Endothelial cell of umbilical vein (primary cell): ENCODE measurements around the gene CYP17A1. TPM values are rescaled to one million over a fixed set of nuclear protein-coding genes. Genes with fewer than 3 reads are reported as not detected.
"Not testable (repeated sequence)": the region's sequence is repeated elsewhere in the genome, so short reads cannot be mapped to it uniquely, and the experiment has no call there.

Experiments
- BruUV-seq: library from RNA; stranded (reverse); fragments of 400-500 nt; replicated peaks from 2 replicates; lab custom pipeline; 2021; lab: Mats Ljungman, UMichigan
- CTCF ChIA-PET: fragments of 300-600, 350-600 bp; sonication (Branson Sonifier 250); formaldehyde crosslinking; loops from one replicate; lab custom pipeline; 2021; ENCODE audit warnings: antibody characterized with exemption, inconsistent platforms; lab: Charles Lee
- POLR2A ChIA-PET: fragments of 300-600, 350-600 bp; sonication (Branson Sonifier 250); formaldehyde crosslinking; loops from one replicate; lab custom pipeline; 2021; ENCODE audit warnings: antibody characterized with exemption, inconsistent platforms; lab: Charles Lee
- DNase-seq: peaks from one replicate; pipeline ENCODE4 v3.0.0-alpha.2; 2011; ENCODE audit warnings: low read depth, low spot score
- FAIRE-seq: peaks from 2 replicates; lab custom pipeline; 2011; peaks lifted over from hg19 to GRCh38; lab: Jason Lieb, UNC
- H2AFZ ChIP-seq: 2 replicates; pipeline ENCODE4 v1.6.0; 2012; ENCODE audit warnings: low read depth, low read length, control low read depth, inconsistent platforms
- H3K27ac ChIP-seq: 2 replicates; pipeline ENCODE4 v1.5.1; 2011; ENCODE audit warnings: low read depth, mild to moderate bottlenecking, control low read depth, low read length, moderate library complexity; ENCODE audit not compliant: insufficient read depth
- H3K27me3 ChIP-seq, 2 experiments: 2 replicates each; pipeline versions ENCODE4 v1.6.0 to v1.6.1; 2011; ENCODE audit warnings: low read length in 2 of 2, mixed read lengths in 1 of 2; ENCODE audit not compliant: control insufficient read depth in 2 of 2, insufficient read depth in 2 of 2
- H3K36me3 ChIP-seq, 2 experiments: 2 replicates in 1 of 2; 3 replicates in 1 of 2; pipeline ENCODE4 v1.5.1; 2011; ENCODE audit warnings: low read length in 2 of 2, mild to moderate bottlenecking in 1 of 2, moderate library complexity in 1 of 2; ENCODE audit not compliant: control insufficient read depth in 2 of 2, insufficient read depth in 2 of 2; ENCODE audit errors: extremely low read depth in 1 of 2
- H3K4me1 ChIP-seq: 3 replicates; pipeline ENCODE4 v1.5.1; 2011; ENCODE audit warnings: mild to moderate bottlenecking, low read length; ENCODE audit not compliant: control insufficient read depth, insufficient read depth; ENCODE audit errors: extremely low read depth
- H3K4me2 ChIP-seq: 2 replicates; pipeline ENCODE4 v1.6.1; 2011; ENCODE audit warnings: low read length, control low read depth, mixed read lengths; ENCODE audit not compliant: insufficient read depth
- H3K4me3 ChIP-seq, 3 experiments: fragments of 200-600 bp in 1 of 3; sonication (generic), shearing (Covaris generic) in 1 of 3; replicated peaks in 1 of 3; 2 replicates each; pipeline ENCODE4 v1.5.1; 2011 to 2016; ENCODE audit warnings: control low read depth in 3 of 3, low read length in 3 of 3, mild to moderate bottlenecking in 2 of 3, inconsistent platforms in 1 of 3, low read depth in 1 of 3, moderate library complexity in 1 of 3; ENCODE audit not compliant: insufficient read depth in 1 of 3
- H3K79me2 ChIP-seq: 2 replicates; pipeline ENCODE4 v1.6.0; 2012; ENCODE audit warnings: low read length, inconsistent platforms; ENCODE audit not compliant: control insufficient read depth, insufficient read depth
- H3K9ac ChIP-seq: replicated peaks from 2 replicates; pipeline ENCODE3; 2011; ENCODE audit warnings: low read length, control low read depth; ENCODE audit not compliant: insufficient read depth; ENCODE audit errors: extremely low read depth
- H3K9me1 ChIP-seq: replicated peaks from 3 replicates; pipeline ENCODE4 v1.6.0; 2011; ENCODE audit warnings: mild to moderate bottlenecking, low read length; ENCODE audit not compliant: control insufficient read depth, insufficient read depth; ENCODE audit errors: extremely low read depth
- H3K9me3 ChIP-seq: replicated peaks from 2 replicates; pipeline ENCODE4 v1.5.1; 2012; ENCODE audit warnings: low read length, inconsistent platforms; ENCODE audit not compliant: control insufficient read depth, insufficient read depth
- H4K20me1 ChIP-seq: replicated peaks from 2 replicates; pipeline ENCODE3; 2011; ENCODE audit warnings: mild to moderate bottlenecking, low read length; ENCODE audit not compliant: control insufficient read depth, insufficient read depth; ENCODE audit errors: extremely low read depth
- POLR2A ChIP-seq: IDR thresholded peaks from 2 replicates; pipeline ENCODE4 v1.6.1; 2012; ENCODE audit warnings: low read depth, mild to moderate bottlenecking, control low read depth, low read length
- dilution Hi-C: fragments of 300-500 bp; cut with MboI; formaldehyde crosslinking; loops from one replicate; pipeline ENCODE4 v1.15.0; 2019; ENCODE audit warnings: low sequenced_read_pairs; ENCODE audit not compliant: extremely low pct_ligation_motif_present
- intact Hi-C: fragments of 100-400 bp; cut with micrococcal nuclease; formaldehyde crosslinking; loops from one replicate; pipeline ENCODE4 v1.10.0; 2022
- polyA plus RNA-seq, 4 experiments: library from polyadenylated mRNA; depleted of rRNA in 3 of 4; stranded (reverse) in 3 of 4; unstranded in 1 of 4; fragments of >200 nt; gene quantifications; 2 replicates each; pipeline versions ENCODE4 v1.2.1 to v1.2.3, GENCODE V29; 2011 to 2012; ENCODE audit warnings: missing spikeins in 1 of 4
- total RNA-seq: library from RNA; stranded (reverse); gene quantifications from 2 replicates; pipeline ENCODE4 v1.2.3, GENCODE V29; 2021

The CYP17A1 gene
- total and polyA plus RNA-seq, 2 donors (not counting 3 experiments of a cell fraction or from before 2014, with no cell fraction given): not detected

- no TSS peak for BruUV-seq
- CTCF ChIA-PET: interaction anchor here (0.8 to 1.1 kb wide), 2 partner anchors 69 to 83 kb away, joined by 3 to 4 read pairs; no protein-coding TSS in a partner anchor
- Histone ChIP-seq H3K9me1 (no peaks in the 10 kb centered on the region), H4K20me1 (no peaks in the 10 kb centered on the region), H3K36me3 (no peaks in the 10 kb centered on the region), H3K4me2 (no peak overlapping the region), H3K27me3 (no peaks in the 10 kb centered on the region), H2AFZ (no peak overlapping the region), H3K9me3 (no peaks in the 10 kb centered on the region), H3K27ac (no peak overlapping the region), H3K4me3 (no peak overlapping the region), H3K79me2 (no peaks in the 10 kb centered on the region), H3K4me1 (no peaks in the 10 kb centered on the region), H3K9ac (no peak overlapping the region)
- intact Hi-C loops (no loop called here), dilution Hi-C loops (no loop called here)
- TF ChIP-seq POLR2A: no peak
- FAIRE-seq: no peak
- DNase-seq: no peak
- POLR2A ChIA-PET: no interaction called here
Observed at GRCh38 chr10:102822222-102822621, 15.0 kb downstream of the CYP17A1 start.

- H3K4me2 ChIP-seq, H3K27me3 ChIP-seq, H3K9me3 ChIP-seq, POLR2A ChIA-PET, BruUV-seq, H3K9me1 ChIP-seq, H3K36me3 ChIP-seq, dilution Hi-C loops, H3K4me3 ChIP-seq, H2AFZ ChIP-seq, H4K20me1 ChIP-seq, FAIRE-seq, DNase-seq, H3K9ac ChIP-seq, H3K79me2 ChIP-seq, intact Hi-C loops, H3K27ac ChIP-seq: not testable (repeated sequence)
- H3K4me1 ChIP-seq: peaks cover 15% of the 10 kb centered on the region
- CTCF ChIA-PET: interaction anchor here (1.1 to 2.0 kb wide), 4 partner anchors 11 to 82 kb away, joined by 3 to 10 read pairs (median 4); no protein-coding TSS in a partner anchor
Observed at GRCh38 chr10:102820008-102820407, 17.2 kb downstream of the CYP17A1 start.
